Middle frontal gyrus (tissue), 1 donor: ENCODE measurements around the gene SSRP1.
"Not testable (repeated sequence)": the region's sequence is repeated elsewhere in the genome, so short reads cannot be mapped to it uniquely, and the experiment has no call there.

ENCODE experiments used
- DNase-seq: peaks from one replicate; pipeline ENCODE4 v3.0.0-alpha.2; 2015; ENCODE audit warnings: low spot score; ENCODE audit errors: extremely low spot score

The SSRP1 gene

GRCh38 chr11:57335343-57336110 lies at the start of gene SSRP1:
Gene SSRP1, minus strand, starts transcription at chr11:57335892. Its CDS starts 771 bp downstream, at chr11:57335121.
- peak; percentile 83 for DNase-seq

- DNase-seq = no peak
These were observed 45.3 kb upstream of the SSRP1 start, which contains the start of gene PRG3 for GRCh38 chr11:57380975-57381374. Gene PRG3, minus strand, starts transcription at chr11:57381150. Its CDS starts 442 bp downstream, at chr11:57380708.

DNA sequence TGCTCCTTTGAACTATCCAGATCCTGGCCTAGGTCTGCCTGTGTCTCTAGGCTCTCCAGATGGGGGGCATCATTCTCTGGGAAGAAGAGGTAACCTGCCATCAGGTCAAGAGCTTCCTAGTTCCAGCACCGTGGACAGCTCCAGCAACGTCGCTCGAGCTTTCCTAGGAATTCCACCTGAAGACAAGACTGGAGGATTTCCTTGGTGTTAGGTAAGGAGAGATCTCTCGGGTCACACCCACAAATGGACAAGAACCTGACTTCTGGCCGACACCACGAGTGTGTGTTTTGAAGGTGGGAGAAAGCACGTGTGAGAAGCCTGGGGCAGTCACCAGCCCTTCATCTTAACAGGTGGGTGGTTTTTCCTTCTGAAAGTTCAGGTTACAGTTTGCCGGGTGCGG lies 44.0 kb upstream of the SSRP1 start:
- no peak for DNase-seq

DNA sequence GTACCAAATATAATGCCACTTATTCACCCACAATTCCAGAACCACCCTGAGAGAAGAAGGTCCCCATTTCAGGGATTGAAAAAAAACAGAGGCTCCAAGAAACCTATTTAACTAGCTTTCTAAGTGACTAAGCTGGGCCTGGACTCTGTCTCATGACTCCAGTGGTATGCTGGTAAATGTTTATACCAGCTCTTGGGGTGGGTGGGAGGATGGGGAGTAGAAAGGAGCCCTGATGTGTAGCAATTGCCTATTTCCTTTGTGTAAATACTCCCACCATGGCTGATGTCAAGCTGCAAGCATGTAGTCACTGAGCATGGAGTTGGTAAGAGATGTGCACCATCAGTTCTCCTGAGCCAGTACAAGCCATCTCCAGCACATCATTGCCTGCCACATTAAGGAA lies 42.5 kb upstream of the SSRP1 start:
- DNase-seq = no peak

- DNase-seq = no peak
These were observed 41.4 kb upstream of the SSRP1 start for GRCh38 chr11:57377107-57377506.

GRCh38 chr11:57376095-57377090 lies 40.7 kb upstream of the SSRP1 start:
- DNase-seq = no peak

GRCh38 chr11:57375490-57375889 lies 39.8 kb upstream of the SSRP1 start:
- no peak for DNase-seq

DNA sequence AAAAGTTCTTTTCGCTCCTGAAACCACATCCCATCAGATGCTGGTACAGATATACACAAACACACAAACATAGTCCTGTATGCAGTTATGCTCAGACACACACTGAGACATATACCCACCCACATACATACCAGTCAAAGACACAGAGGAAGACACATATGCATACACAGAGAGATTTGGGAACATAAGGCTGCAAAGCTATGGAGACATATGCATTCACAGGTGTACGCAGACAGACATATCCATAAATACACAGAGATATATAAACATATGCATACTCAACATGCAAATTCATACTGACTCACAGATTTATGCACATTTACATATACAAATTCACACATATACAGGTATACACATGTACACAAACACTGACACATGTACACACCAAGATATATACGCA lies 39.3 kb upstream of the SSRP1 start:
- no peak for DNase-seq

DNA sequence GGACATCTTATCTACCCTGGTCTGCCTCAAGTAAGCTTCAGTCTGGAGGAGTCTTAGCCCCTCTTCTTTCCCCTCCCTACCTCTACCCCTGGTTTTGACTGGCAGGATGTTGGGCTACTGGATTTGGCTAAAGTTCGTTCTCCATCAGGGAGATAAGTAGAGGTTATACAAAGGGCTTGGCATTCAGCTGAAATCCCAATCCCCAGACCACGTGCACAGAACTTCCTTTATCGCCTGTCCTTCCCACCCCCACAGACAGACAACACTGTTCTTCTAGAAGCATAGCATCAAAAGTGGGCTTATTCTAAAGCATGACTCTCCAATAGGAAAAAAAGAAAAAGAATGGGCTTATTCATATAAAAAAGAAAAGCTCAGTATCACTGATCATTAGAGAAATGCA lies 37.5 kb upstream of the SSRP1 start:
- DNase-seq = no peak

- no peak for DNase-seq
These were observed 35.2 kb upstream of the SSRP1 start for GRCh38 chr11:57370941-57371340.

- no peak for DNase-seq
These were observed 34.6 kb upstream of the SSRP1 start for GRCh38 chr11:57370251-57370650.

GRCh38 chr11:57368845-57369232 lies 33.1 kb upstream of the SSRP1 start:
- DNase-seq = no peak

DNA sequence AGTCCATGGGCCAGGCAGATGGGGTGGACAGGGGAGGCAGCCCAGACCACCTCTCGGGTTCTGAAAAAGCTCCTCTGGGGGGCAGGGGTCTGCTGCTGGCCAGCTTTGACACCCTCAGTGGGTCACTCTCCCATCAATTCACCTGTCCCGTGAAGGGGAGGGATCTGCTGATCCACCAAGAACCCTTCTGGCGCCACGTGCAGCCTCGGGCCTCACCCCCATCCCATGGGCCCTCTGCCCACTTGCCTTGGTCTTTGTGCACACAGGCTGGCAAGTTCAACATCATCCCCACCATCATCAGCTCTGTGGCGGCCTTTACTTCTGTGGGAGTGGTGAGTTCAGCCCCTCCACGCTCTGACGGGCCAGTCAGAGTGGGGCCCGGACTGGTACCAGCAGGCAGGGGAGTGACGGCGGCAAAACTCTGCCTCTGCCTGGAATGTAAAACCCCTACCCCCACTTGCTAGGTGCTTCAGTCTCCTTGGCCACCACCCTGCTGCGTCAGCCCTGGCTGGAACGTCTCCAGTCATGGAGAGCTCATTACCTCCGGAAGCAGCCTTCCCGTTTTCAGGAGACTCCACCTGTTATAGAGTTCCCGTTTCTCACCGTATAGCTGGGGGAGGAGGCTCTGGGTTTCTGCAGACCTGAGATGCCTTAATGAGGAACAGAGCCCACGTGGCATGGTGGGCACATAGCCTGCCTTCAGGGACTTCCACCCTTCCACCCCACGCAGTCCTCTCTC lies 32.6 kb upstream of the SSRP1 start:
- no peak for DNase-seq

DNA sequence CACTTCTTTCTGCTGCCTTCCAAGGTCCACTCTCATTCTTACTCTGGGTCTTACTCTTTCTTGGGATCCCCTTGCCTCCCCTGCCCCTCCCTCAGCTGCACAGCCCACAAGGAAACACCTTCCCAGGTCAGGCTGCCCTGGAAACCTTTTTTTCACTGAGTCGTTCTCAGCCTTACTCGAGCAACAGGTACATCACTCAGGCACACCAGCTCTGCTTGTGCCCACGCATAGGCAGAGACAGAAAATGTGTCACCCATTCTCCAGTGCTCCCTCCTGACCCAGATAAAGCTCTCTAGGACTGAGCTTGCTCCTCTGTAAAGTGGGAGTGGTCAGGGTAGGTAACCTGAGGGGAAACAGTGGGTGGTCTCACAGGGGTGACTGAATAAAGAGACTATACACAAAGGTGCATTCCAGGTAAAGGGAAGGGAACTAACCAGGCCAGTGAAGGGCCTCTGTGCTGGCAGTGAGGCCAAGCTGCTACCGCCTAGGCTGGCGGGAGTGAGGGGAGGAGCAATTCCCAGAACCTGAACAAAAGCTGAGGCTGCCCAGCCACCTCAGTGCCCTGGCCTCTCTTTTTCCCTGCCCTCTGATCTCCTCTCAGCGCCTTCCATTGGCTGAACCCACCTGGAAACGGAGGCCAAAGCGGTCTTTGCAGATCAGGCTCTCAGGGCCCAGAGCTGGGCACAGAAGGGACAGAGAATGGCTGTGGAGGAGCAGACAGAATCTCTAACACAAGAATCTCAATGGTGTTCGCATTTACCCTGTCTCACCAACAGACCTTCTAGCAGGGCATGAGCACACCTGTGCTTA lies 29.4 kb upstream of the SSRP1 start:
- no peak for DNase-seq

DNA sequence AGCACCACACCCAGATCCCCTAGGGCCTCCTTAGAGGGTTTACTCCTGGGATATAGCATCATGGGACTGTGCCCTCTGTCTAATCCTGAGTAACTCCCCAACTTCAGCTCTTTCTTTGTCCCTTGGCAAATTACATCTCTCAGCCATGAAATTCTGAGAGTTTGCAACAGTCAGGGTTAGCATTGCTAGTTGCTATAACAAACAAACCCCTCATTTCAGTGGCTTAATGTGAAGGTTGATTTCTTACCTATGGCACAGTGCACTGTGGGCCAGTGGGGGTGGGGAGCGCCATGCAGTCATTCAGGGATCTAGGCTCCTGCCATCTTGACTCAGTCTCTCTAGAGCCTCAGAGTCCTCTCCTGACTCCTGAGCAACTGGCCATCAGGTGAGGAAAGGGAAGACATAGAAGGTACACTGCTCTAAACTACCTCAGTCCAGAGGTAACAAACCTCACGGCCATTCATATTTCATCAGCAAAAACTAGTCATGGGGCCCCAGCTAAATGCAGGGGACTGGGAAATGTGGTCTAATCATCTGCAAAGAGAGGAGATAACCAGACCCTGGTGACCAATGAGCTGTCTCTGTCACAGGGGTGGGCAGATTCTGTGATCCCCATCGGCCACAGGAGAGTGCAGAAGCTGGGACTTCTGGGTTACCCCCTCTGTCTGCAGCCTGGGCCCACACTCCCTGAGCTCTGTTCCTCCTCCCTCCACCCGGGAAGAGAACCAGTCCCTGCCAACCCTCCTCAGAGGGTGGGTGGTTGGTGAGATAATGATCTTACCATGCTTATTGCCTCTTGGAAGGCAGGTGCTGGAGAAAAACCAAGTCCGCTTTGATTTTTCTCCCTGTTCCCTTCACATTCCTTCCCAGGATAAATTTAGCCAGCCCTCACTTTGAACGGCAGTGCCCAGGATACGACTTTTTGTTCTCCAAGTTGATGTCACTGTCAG lies 27.7 kb upstream of the SSRP1 start:
- DNase-seq = peak; percentile 18

GRCh38 chr11:57361926-57362325 lies 26.2 kb upstream of the SSRP1 start:
- no peak for DNase-seq

DNA sequence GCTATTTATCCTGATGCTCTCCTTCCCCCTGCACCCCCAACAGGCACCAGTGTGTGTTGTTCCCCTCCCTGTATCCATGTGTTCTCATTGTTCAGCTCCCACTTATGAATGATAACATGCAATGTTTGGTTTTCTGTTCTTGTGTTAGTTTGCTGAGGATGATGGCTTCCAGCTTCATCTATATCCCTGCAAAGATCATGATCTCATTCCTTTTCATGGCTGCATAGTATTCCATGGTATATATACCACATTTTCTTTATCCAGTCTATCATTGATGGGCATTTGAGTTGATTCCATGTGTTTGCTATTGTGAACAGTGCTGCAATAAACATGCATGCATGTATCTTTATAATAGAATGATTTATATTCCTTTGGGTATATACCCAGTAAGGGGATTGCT lies 25.7 kb upstream of the SSRP1 start:
- DNase-seq = not testable (repeated sequence)

DNA sequence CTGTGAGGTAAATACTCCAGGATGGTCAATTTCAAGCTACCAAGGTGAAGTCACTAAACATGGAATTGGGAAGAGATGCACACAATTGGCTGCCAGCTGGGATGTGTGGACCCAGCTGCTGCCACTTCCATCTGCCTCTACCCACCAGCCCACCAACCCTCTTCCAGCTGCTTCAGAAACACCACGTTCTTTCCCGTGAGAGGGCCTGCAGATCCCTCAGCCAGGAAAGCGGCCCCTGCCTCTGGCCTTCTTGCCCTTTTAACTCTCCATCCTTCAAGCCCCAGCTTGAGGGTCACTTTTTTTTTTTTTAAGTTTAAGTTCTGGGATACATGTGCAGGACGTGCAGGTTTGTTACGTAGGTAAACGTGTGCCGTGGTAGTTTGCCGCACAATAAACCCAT lies 25.3 kb upstream of the SSRP1 start:
- no peak for DNase-seq

DNA sequence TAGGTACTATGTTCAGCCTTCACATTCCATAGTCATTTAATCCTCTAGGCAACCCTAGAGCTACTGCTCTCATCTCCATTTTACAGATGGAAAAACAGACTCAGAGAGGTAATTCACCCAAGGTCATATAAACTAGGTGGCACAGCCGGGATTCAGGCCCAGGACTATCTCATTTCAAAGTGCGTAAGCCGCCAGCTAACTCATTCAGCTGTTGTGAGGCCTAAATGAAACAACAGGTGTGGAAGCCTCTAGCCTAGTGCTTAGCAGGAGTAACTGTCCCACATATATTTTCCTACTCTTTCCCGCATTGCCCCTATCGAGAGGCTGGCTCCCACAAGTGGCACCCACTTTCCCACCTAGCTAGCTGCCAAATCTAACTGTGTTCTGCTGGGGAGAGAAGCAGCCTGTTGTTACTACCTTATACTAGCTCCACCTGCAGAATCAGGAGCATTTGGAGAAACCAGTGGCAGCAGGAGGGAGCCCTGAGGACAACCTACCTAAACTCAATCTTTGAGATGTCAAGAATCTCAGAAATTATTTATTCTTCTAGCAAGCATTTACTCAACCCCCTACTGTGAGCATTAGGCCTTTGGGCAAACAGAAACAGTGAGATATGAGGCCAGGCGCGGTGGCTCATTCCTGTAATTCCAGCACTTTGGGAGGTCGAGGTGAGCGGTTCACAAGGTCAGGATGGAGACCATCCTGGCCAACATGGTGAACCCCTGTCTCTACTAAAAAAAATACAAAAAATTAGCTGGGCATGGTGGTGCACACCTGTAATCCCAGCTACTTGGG lies 24.4 kb upstream of the SSRP1 start:
- no peak for DNase-seq
